ENCODE data around the gene KCNE2. TPM values are rescaled to one million over a fixed set of nuclear protein-coding genes. Genes with fewer than 3 reads are reported as not detected.

KCNE2 gene
- total RNA-seq, 1 donor = not detected

GRCh38 chr21:34343838-34344381 lies 19.9 kb upstream of the KCNE2 start:
- Histone ChIP-seq H3K4me1 (ENCODE audit: insufficient read depth, low read length) (no peaks in the 10 kb centered on the region), H3K4me3 (ENCODE audit: low read length) (no peak overlapping the region), H3K9me3 (ENCODE audit: low read depth, low read length) (no peaks in the 10 kb centered on the region), H3K27me3 (ENCODE audit: insufficient read depth, low read length) (no peaks in the 10 kb centered on the region)

- Histone ChIP-seq H3K4me3 (ENCODE audit: low read length) (no peak overlapping the region), H3K9me3 (ENCODE audit: low read depth, low read length) (no peaks in the 10 kb centered on the region), H3K27me3 (ENCODE audit: insufficient read depth, low read length) (no peaks in the 10 kb centered on the region), H3K4me1 (ENCODE audit: insufficient read depth, low read length) (no peaks in the 10 kb centered on the region)
These were observed 19.2 kb upstream of the KCNE2 start for GRCh38 chr21:34344584-34344983.

GRCh38 chr21:34345091-34345871 lies 18.5 kb upstream of the KCNE2 start:
- H3K9me3 ChIP-seq (ENCODE audit: low read depth, low read length) = no peaks in the 10 kb centered on the region
- H3K27me3 ChIP-seq (ENCODE audit: insufficient read depth, low read length) = no peaks in the 10 kb centered on the region
- no peak overlapping the region for H3K4me3 ChIP-seq (ENCODE audit: low read length)
- no peaks in the 10 kb centered on the region for H3K4me1 ChIP-seq (ENCODE audit: insufficient read depth, low read length)

GRCh38 chr21:34345892-34346291 lies 17.9 kb upstream of the KCNE2 start:
- H3K27me3 ChIP-seq (ENCODE audit: insufficient read depth, low read length) = no peaks in the 10 kb centered on the region
- H3K4me1 ChIP-seq (ENCODE audit: insufficient read depth, low read length) = no peaks in the 10 kb centered on the region
- H3K4me3 ChIP-seq (ENCODE audit: low read length) = no peak overlapping the region
- H3K9me3 ChIP-seq (ENCODE audit: low read depth, low read length) = no peaks in the 10 kb centered on the region

- Histone ChIP-seq H3K27me3 (ENCODE audit: insufficient read depth, low read length) (no peaks in the 10 kb centered on the region), H3K4me1 (ENCODE audit: insufficient read depth, low read length) (no peaks in the 10 kb centered on the region)
These were observed 14.8 kb upstream of the KCNE2 start for GRCh38 chr21:34348890-34349519.

GRCh38 chr21:34351786-34352241 lies 12.0 kb upstream of the KCNE2 start:
- Histone ChIP-seq H3K4me1 (ENCODE audit: insufficient read depth, low read length) (no peaks in the 10 kb centered on the region), H3K27me3 (ENCODE audit: insufficient read depth, low read length) (no peaks in the 10 kb centered on the region), H3K9me3 (ENCODE audit: low read depth, low read length) (no peaks in the 10 kb centered on the region)

More at GRCh38 chr21:34348890-34349519, 14.8 kb upstream of the KCNE2 start:
- Histone ChIP-seq H3K4me3 (ENCODE audit: low read length) (no peak overlapping the region), H3K9me3 (ENCODE audit: low read depth, low read length) (no peaks in the 10 kb centered on the region)

GRCh38 chr21:34352556-34352955 lies 11.2 kb upstream of the KCNE2 start:
- H3K4me1 ChIP-seq (ENCODE audit: insufficient read depth, low read length) = no peaks in the 10 kb centered on the region
- H3K4me3 ChIP-seq (ENCODE audit: low read length) = no peak overlapping the region
- H3K27me3 ChIP-seq (ENCODE audit: insufficient read depth, low read length) = no peaks in the 10 kb centered on the region
- H3K9me3 ChIP-seq (ENCODE audit: low read depth, low read length) = no peaks in the 10 kb centered on the region

More at GRCh38 chr21:34351786-34352241, 12.0 kb upstream of the KCNE2 start:
- no peak overlapping the region for H3K4me3 ChIP-seq (ENCODE audit: low read length)

- peaks cover 5% of the 10 kb centered on the region for H3K27me3 ChIP-seq (ENCODE audit: insufficient read depth, low read length)
These were observed 10.6 kb upstream of the KCNE2 start for GRCh38 chr21:34353182-34353581.

GRCh38 chr21:34354836-34355235 lies 9.0 kb upstream of the KCNE2 start:
- H3K4me1 ChIP-seq (ENCODE audit: insufficient read depth, low read length) = no peaks in the 10 kb centered on the region
- no peaks in the 10 kb centered on the region for H3K9me3 ChIP-seq (ENCODE audit: low read depth, low read length)
- no peak overlapping the region for H3K4me3 ChIP-seq (ENCODE audit: low read length)
- peaks cover 10% of the 10 kb centered on the region for H3K27me3 ChIP-seq (ENCODE audit: insufficient read depth, low read length)

More at GRCh38 chr21:34353182-34353581, 10.6 kb upstream of the KCNE2 start:
- Histone ChIP-seq H3K9me3 (ENCODE audit: low read depth, low read length) (no peaks in the 10 kb centered on the region), H3K4me3 (ENCODE audit: low read length) (no peak overlapping the region), H3K4me1 (ENCODE audit: insufficient read depth, low read length) (no peaks in the 10 kb centered on the region)

- H3K4me3 ChIP-seq (ENCODE audit: low read length) = no peak overlapping the region
- no peaks in the 10 kb centered on the region for H3K9me3 ChIP-seq (ENCODE audit: low read depth, low read length)
- H3K4me1 ChIP-seq (ENCODE audit: insufficient read depth, low read length) = no peaks in the 10 kb centered on the region
- peaks cover 13% of the 10 kb centered on the region for H3K27me3 ChIP-seq (ENCODE audit: insufficient read depth, low read length)
These were observed 8.2 kb upstream of the KCNE2 start for GRCh38 chr21:34355570-34355969.

- no peak overlapping the region for H3K4me3 ChIP-seq (ENCODE audit: low read length)
These were observed 5.9 kb upstream of the KCNE2 start for GRCh38 chr21:34357889-34358288.

GRCh38 chr21:34358866-34359265 lies 4.9 kb upstream of the KCNE2 start:
- Histone ChIP-seq H3K4me1 (ENCODE audit: insufficient read depth, low read length) (peaks cover 13% of the 10 kb centered on the region), H3K27me3 (ENCODE audit: insufficient read depth, low read length) (peaks cover 18% of the 10 kb centered on the region)

More at GRCh38 chr21:34357889-34358288, 5.9 kb upstream of the KCNE2 start:
- peaks cover 18% of the 10 kb centered on the region for H3K27me3 ChIP-seq (ENCODE audit: insufficient read depth, low read length)
- peaks cover 6% of the 10 kb centered on the region for H3K4me1 ChIP-seq (ENCODE audit: insufficient read depth, low read length)
- no peaks in the 10 kb centered on the region for H3K9me3 ChIP-seq (ENCODE audit: low read depth, low read length)

GRCh38 chr21:34360488-34361241 lies 3.1 kb upstream of the KCNE2 start:
- peaks cover 13% of the 10 kb centered on the region for H3K4me1 ChIP-seq (ENCODE audit: insufficient read depth, low read length)
- no peak overlapping the region for H3K4me3 ChIP-seq (ENCODE audit: low read length)
- peaks cover 18% of the 10 kb centered on the region for H3K27me3 ChIP-seq (ENCODE audit: insufficient read depth, low read length)
- H3K9me3 ChIP-seq (ENCODE audit: low read depth, low read length) = no peaks in the 10 kb centered on the region

More at GRCh38 chr21:34358866-34359265, 4.9 kb upstream of the KCNE2 start:
- no peak overlapping the region for H3K4me3 ChIP-seq (ENCODE audit: low read length)
- H3K9me3 ChIP-seq (ENCODE audit: low read depth, low read length) = no peaks in the 10 kb centered on the region

GRCh38 chr21:34362136-34362444 lies 1.7 kb upstream of the KCNE2 start:
- Histone ChIP-seq H3K9me3 (ENCODE audit: low read depth, low read length) (no peaks in the 10 kb centered on the region), H3K4me3 (ENCODE audit: low read length) (no peak overlapping the region), H3K4me1 (ENCODE audit: insufficient read depth, low read length) (peaks cover 13% of the 10 kb centered on the region), H3K27me3 (ENCODE audit: insufficient read depth, low read length) (peaks cover 18% of the 10 kb centered on the region)

GRCh38 chr21:34362670-34363069 lies 1.1 kb upstream of the KCNE2 start:
- Histone ChIP-seq H3K4me3 (ENCODE audit: low read length) (no peak overlapping the region), H3K4me1 (ENCODE audit: insufficient read depth, low read length) (peaks cover 13% of the 10 kb centered on the region), H3K9me3 (ENCODE audit: low read depth, low read length) (no peaks in the 10 kb centered on the region), H3K27me3 (ENCODE audit: insufficient read depth, low read length) (peaks cover 17% of the 10 kb centered on the region)

Measured in mononuclear cell (primary cell).